ENCODE measurements around the gene NALCN. TPM values are rescaled to one million over a fixed set of nuclear protein-coding genes. Genes with fewer than 3 reads are reported as not detected.

Gene NALCN
- total RNA-seq, 1 donor from 2014 or later = 0.12 TPM

GRCh38 chr13:101331731-101332130 lies 84.6 kb downstream of the NALCN start:
- no peak overlapping the region for H3K27ac Mint-ChIP-seq
- TF ChIP-seq, protein P1, sequence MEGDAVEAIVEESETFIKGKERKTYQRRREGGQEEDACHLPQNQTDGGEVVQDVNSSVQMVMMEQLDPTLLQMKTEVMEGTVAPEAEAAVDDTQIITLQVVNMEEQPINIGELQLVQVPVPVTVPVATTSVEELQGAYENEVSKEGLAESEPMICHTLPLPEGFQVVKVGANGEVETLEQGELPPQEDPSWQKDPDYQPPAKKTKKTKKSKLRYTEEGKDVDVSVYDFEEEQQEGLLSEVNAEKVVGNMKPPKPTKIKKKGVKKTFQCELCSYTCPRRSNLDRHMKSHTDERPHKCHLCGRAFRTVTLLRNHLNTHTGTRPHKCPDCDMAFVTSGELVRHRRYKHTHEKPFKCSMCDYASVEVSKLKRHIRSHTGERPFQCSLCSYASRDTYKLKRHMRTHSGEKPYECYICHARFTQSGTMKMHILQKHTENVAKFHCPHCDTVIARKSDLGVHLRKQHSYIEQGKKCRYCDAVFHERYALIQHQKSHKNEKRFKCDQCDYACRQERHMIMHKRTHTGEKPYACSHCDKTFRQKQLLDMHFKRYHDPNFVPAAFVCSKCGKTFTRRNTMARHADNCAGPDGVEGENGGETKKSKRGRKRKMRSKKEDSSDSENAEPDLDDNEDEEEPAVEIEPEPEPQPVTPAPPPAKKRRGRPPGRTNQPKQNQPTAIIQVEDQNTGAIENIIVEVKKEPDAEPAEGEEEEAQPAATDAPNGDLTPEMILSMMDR (IDR thresholded peaks at IDR 0.05; ENCODE audit: unreplicated experiment) = no peak
- DNase-seq (ENCODE audit: low spot score, unreplicated experiment) = no peak
- no peaks in the 10 kb centered on the region for H3K9me3 Mint-ChIP-seq (ENCODE audit: low read depth)
- no peaks in the 10 kb centered on the region for H3K4me1 Mint-ChIP-seq (ENCODE audit: low read depth)
- H3K4me3 Mint-ChIP-seq (ENCODE audit: low read depth) = no peak overlapping the region
- H3K27me3 Mint-ChIP-seq = no peaks in the 10 kb centered on the region
- H3K36me3 Mint-ChIP-seq (ENCODE audit: insufficient read depth) = no peaks in the 10 kb centered on the region

GRCh38 chr13:101327871-101328270 lies 88.4 kb downstream of the NALCN start:
- Mint-ChIP-seq H3K27ac (no peak overlapping the region), H3K9me3 (ENCODE audit: low read depth) (no peaks in the 10 kb centered on the region), H3K4me1 (ENCODE audit: low read depth) (no peaks in the 10 kb centered on the region), H3K27me3 (no peaks in the 10 kb centered on the region), H3K4me3 (ENCODE audit: low read depth) (no peak overlapping the region), H3K36me3 (ENCODE audit: insufficient read depth) (no peaks in the 10 kb centered on the region)
- no peak for DNase-seq (ENCODE audit: low spot score, unreplicated experiment)
- TF ChIP-seq, protein P1 (IDR thresholded peaks at IDR 0.05; ENCODE audit: unreplicated experiment) = no peak

GRCh38 chr13:101326710-101327109 lies 89.6 kb downstream of the NALCN start:
- H3K36me3 Mint-ChIP-seq (ENCODE audit: insufficient read depth) = no peaks in the 10 kb centered on the region
- H3K27me3 Mint-ChIP-seq = no peaks in the 10 kb centered on the region
- H3K9me3 Mint-ChIP-seq (ENCODE audit: low read depth) = no peaks in the 10 kb centered on the region
- H3K27ac Mint-ChIP-seq = no peak overlapping the region
- DNase-seq (ENCODE audit: low spot score, unreplicated experiment) = no peak
- TF ChIP-seq, protein P1 (IDR thresholded peaks at IDR 0.05; ENCODE audit: unreplicated experiment) = no peak
- H3K4me3 Mint-ChIP-seq (ENCODE audit: low read depth) = no peak overlapping the region
- no peaks in the 10 kb centered on the region for H3K4me1 Mint-ChIP-seq (ENCODE audit: low read depth)

DNA sequence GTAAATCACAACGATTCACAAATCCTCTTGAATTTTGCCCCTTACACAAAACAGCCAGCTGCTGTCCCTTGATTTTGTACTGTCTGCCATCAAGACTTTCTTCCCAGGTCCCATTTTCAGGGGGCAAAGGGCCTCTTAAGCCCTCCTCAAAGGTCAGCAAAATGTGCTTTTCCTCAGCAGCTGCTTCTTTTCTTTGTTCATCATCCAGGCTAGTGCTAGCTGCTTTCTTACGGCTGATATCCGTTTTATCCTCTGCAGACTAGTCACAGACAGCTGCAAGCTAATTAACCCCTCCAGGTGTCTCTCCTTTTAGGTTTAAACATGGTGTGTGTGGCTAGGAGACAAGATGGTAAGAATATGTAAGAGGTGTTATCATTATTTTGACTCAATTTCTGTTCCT lies 90.9 kb downstream of the NALCN start:
- no peaks in the 10 kb centered on the region for H3K36me3 Mint-ChIP-seq (ENCODE audit: insufficient read depth)
- no peak overlapping the region for H3K27ac Mint-ChIP-seq
- TF ChIP-seq, protein P1 (IDR thresholded peaks at IDR 0.05; ENCODE audit: unreplicated experiment) = no peak
- no peak for DNase-seq (ENCODE audit: low spot score, unreplicated experiment)
- H3K4me1 Mint-ChIP-seq (ENCODE audit: low read depth) = no peaks in the 10 kb centered on the region
- no peaks in the 10 kb centered on the region for H3K27me3 Mint-ChIP-seq
- H3K4me3 Mint-ChIP-seq (ENCODE audit: low read depth) = no peak overlapping the region
- H3K9me3 Mint-ChIP-seq (ENCODE audit: low read depth) = no peaks in the 10 kb centered on the region

- no peaks in the 10 kb centered on the region for H3K36me3 Mint-ChIP-seq (ENCODE audit: insufficient read depth)
- no peaks in the 10 kb centered on the region for H3K4me1 Mint-ChIP-seq (ENCODE audit: low read depth)
- TF ChIP-seq, protein P1 (IDR thresholded peaks at IDR 0.05; ENCODE audit: unreplicated experiment) = no peak
- H3K9me3 Mint-ChIP-seq (ENCODE audit: low read depth) = no peaks in the 10 kb centered on the region
- DNase-seq (ENCODE audit: low spot score, unreplicated experiment) = no peak
- no peak overlapping the region for H3K27ac Mint-ChIP-seq
- H3K4me3 Mint-ChIP-seq (ENCODE audit: low read depth) = no peak overlapping the region
- H3K27me3 Mint-ChIP-seq = no peaks in the 10 kb centered on the region
Observed at GRCh38 chr13:101323601-101324000, 92.7 kb downstream of the NALCN start.
